Mucosa of descending colon (tissue), 3 donors: ENCODE data around the gene MICAL3. TPM values are rescaled to one million over a fixed set of nuclear protein-coding genes. Genes with fewer than 3 reads are reported as not detected.

Experiments
- ATAC-seq: fragments of 200-7000 bp; cut with Tn5 transposase; one replicate; pipeline ENCODE4 v1.9.1; 2020; ENCODE audit warnings: mild to moderate bottlenecking, moderate library complexity
- DNase-seq, 3 donors: peaks; one replicate each; pipeline ENCODE4 v3.0.0-alpha.2; 2020
- H3K36me3 ChIP-seq: fragments of 200-600 bp; one replicate; pipeline ENCODE4 v1.8.0; 2021; ENCODE audit warnings: low read depth, mild to moderate bottlenecking
- H3K4me1 ChIP-seq: fragments of 200-600 bp; one replicate; pipeline ENCODE4 v1.8.0; 2021; ENCODE audit warnings: low read depth, mild to moderate bottlenecking
- H3K4me3 ChIP-seq: fragments of 200-600 bp; one replicate; pipeline ENCODE4 v1.8.0; 2021; ENCODE audit warnings: mild to moderate bottlenecking
- H3K9me3 ChIP-seq: fragments of 200-600 bp; one replicate; pipeline ENCODE4 v1.8.0; 2021; ENCODE audit warnings: mild to moderate bottlenecking
- CTCF ChIP-seq: fragments of 200-600 bp; IDR thresholded peaks from one replicate; pipeline ENCODE4 v1.8.0; 2022; ENCODE audit warnings: antibody characterized with exemption, mild to moderate bottlenecking
- intact Hi-C, 2 donors: fragments of 100-400 bp; cut with DNase I in 1 of 2; cut with micrococcal nuclease in 1 of 2; formaldehyde crosslinking; loops; one replicate each; pipeline versions ENCODE4 v1.11.0 to v1.11.1; 2022; cut with DNase I, micrococcal nuclease
- total RNA-seq, 3 donors: library from RNA; stranded (reverse); fragmentation: NEBNext Ultra II Directional in 2 of 3; extraction: Animal tissue kit (Norgen Biotek cat#: 25700) in 2 of 3; gene quantifications; one replicate each; pipeline versions ENCODE4 v1.2.1 to v1.2.4, GENCODE V29; 2021 to 2023
- donor health status: DM: no; HTN: no; CAD: no; lungs with moderate emphysema.
- donor health status: DM: no; HTN: no; CAD: no.
- donor health status: DM: no; HTN: yes; CAD: no.

Gene MICAL3
- total RNA-seq, 3 donors from 2014 or later, result 75.8 to 135 (median 129) TPM

GRCh38 chr22:17888855-17889254 is 135.5 kb downstream of the MICAL3 start:
- Histone ChIP-seq H3K4me3 (no peak overlapping the region), H3K36me3 (no peaks in the 10 kb centered on the region), H3K9me3 (no peaks in the 10 kb centered on the region), H3K4me1 (peaks cover 31% of the 10 kb centered on the region)
- intact Hi-C loops, result no loop called here
- no peak for TF ChIP-seq CTCF
- DNase-seq, result no peak
- no peak for ATAC-seq

GRCh38 chr22:17888439-17888838 is 135.9 kb downstream of the MICAL3 start:
- no peak overlapping the region for H3K4me3 ChIP-seq
- ATAC-seq (no peak), DNase-seq (no peak)
- intact Hi-C loops, result no loop called here
- no peaks in the 10 kb centered on the region for H3K9me3 ChIP-seq
- no peak for TF ChIP-seq CTCF
- no peaks in the 10 kb centered on the region for H3K36me3 ChIP-seq
- peaks cover 30% of the 10 kb centered on the region for H3K4me1 ChIP-seq

GRCh38 chr22:17884893-17885292 is 139.5 kb downstream of the MICAL3 start:
- Histone ChIP-seq H3K36me3 (peaks cover 5% of the 10 kb centered on the region), H3K9me3 (no peaks in the 10 kb centered on the region), H3K4me3 (no peak overlapping the region), H3K4me1 (peaks cover 5% of the 10 kb centered on the region)
- TF ChIP-seq CTCF, result no peak
- ATAC-seq (no peak), DNase-seq (no peak)
- intact Hi-C loops, result no loop called here

- ATAC-seq (peak; percentile 38), DNase-seq (peak in 2 of 3 donors; percentile 51 to 52)
- intact Hi-C loops, result no loop called here
- Histone ChIP-seq H3K9me3 (no peaks in the 10 kb centered on the region), H3K36me3 (peaks cover 8% of the 10 kb centered on the region), H3K4me1 (no peaks in the 10 kb centered on the region), H3K4me3 (no peak overlapping the region)
- no peak for TF ChIP-seq CTCF
Measured at GRCh38 chr22:17884084-17884483, 140.3 kb downstream of the MICAL3 start.

- Histone ChIP-seq H3K4me1 (no peaks in the 10 kb centered on the region), H3K9me3 (no peaks in the 10 kb centered on the region), H3K36me3 (peaks cover 8% of the 10 kb centered on the region), H3K4me3 (no peak overlapping the region)
- DNase-seq (peak in 1 of 3 donors; percentile 1), ATAC-seq (no peak)
- intact Hi-C loops, result no loop called here
- TF ChIP-seq CTCF, result no peak
Measured at GRCh38 chr22:17883356-17883755, 141.0 kb downstream of the MICAL3 start.

GRCh38 chr22:17882727-17883126 is 141.6 kb downstream of the MICAL3 start:
- intact Hi-C loops, result no loop called here
- Histone ChIP-seq H3K4me3 (no peak overlapping the region), H3K9me3 (no peaks in the 10 kb centered on the region), H3K4me1 (no peaks in the 10 kb centered on the region), H3K36me3 (peaks cover 8% of the 10 kb centered on the region)
- DNase-seq, result peak in 1 of 3 donors; percentile 21
- no peak for TF ChIP-seq CTCF
- no peak for ATAC-seq
